HG02885 (cell line): Measurements from ENCODE around the gene HSD3B7.
"Not testable (repeated sequence)": the region's sequence is repeated elsewhere in the genome, so short reads cannot be mapped to it uniquely, and the experiment has no call there.

Source experiments
- ATAC-seq: cut with Tn5 transposase; IDR thresholded peaks from one replicate; pipeline ENCODE4 v1.9.1; 2021; ENCODE audit warnings: mild to moderate bottlenecking; ENCODE audit not compliant: unreplicated experiment, poor library complexity

Gene HSD3B7

GRCh38 chr16:31017756-31018155 is 32.7 kb downstream of the HSD3B7 start:
- ATAC-seq: not testable (repeated sequence)

- ATAC-seq: no peak
These were observed 35.5 kb downstream of the HSD3B7 start for GRCh38 chr16:31020536-31020935.

- no peak for ATAC-seq
These were observed 37.7 kb downstream of the HSD3B7 start for GRCh38 chr16:31022544-31023251.

GRCh38 chr16:31023252-31023602 is 38.2 kb downstream of the HSD3B7 start:
- ATAC-seq: no peak

GRCh38 chr16:31023627-31024226 is 38.7 kb downstream of the HSD3B7 start:
- no peak for ATAC-seq

- no peak for ATAC-seq
These were observed 40.3 kb downstream of the HSD3B7 start for GRCh38 chr16:31025339-31025738.

GRCh38 chr16:31029272-31029671 is 44.3 kb downstream of the HSD3B7 start:
- no peak for ATAC-seq

- no peak for ATAC-seq
These were observed 46.3 kb downstream of the HSD3B7 start for GRCh38 chr16:31031276-31031675.

- ATAC-seq: peak; percentile 84
These were observed 48.0 kb downstream of the HSD3B7 start, which contains the start of gene STX4 for GRCh38 chr16:31032736-31033708. TSS of gene STX4 (plus strand) at chr16:31033558. CDS start at chr16:31033806, 248 bp downstream.

GRCh38 chr16:31033709-31034492 is 48.9 kb downstream of the HSD3B7 start:
- ATAC-seq: peak; percentile 51

- no peak for ATAC-seq
These were observed 51.7 kb downstream of the HSD3B7 start for GRCh38 chr16:31036691-31037090.
